Measurements from ENCODE around the gene CYBA.
A peak's percentile ranks its signal among the peaks of the same experiment; 100 is the strongest.

CYBA gene

GRCh38 chr16:88650749-88651275 is at the start of gene CYBA:
Gene CYBA, minus strand, starts transcription at chr16:88651053. Its CDS starts 40 bp downstream, at chr16:88651013.
- H3K27ac ChIP-seq = peak within 1 kb of the TSS; percentile 26; the same call in 1 of the 2 replicates
- no peak for TF ChIP-seq CTCF (IDR thresholded peaks at IDR 0.05)
- TF ChIP-seq ZFX (IDR thresholded peaks at IDR 0.05; ENCODE audit: borderline replicate concordance) = no peak

- TF ChIP-seq ZFX (IDR thresholded peaks at IDR 0.05; ENCODE audit: borderline replicate concordance) (no peak), CTCF (IDR thresholded peaks at IDR 0.05) (no peak)
- no peak overlapping the region for H3K27ac ChIP-seq
These were observed 49.4 kb upstream of the CYBA start for GRCh38 chr16:88700322-88700635.

GRCh38 chr16:88699180-88699579 is 48.3 kb upstream of the CYBA start:
- TF ChIP-seq CTCF (IDR thresholded peaks at IDR 0.05) (no peak), ZFX (IDR thresholded peaks at IDR 0.05; ENCODE audit: borderline replicate concordance) (no peak)
- H3K27ac ChIP-seq = no peak overlapping the region

- no peak overlapping the region for H3K27ac ChIP-seq
- TF ChIP-seq ZFX (IDR thresholded peaks at IDR 0.05; ENCODE audit: borderline replicate concordance) (no peak), CTCF (IDR thresholded peaks at IDR 0.05) (no peak)
These were observed 47.8 kb upstream of the CYBA start for GRCh38 chr16:88698646-88699045.

GRCh38 chr16:88697831-88698615 is 47.2 kb upstream of the CYBA start:
- no peak overlapping the region for H3K27ac ChIP-seq
- TF ChIP-seq CTCF (IDR thresholded peaks at IDR 0.05) (peak; percentile 44), ZFX (IDR thresholded peaks at IDR 0.05; ENCODE audit: borderline replicate concordance) (no peak)

GRCh38 chr16:88697116-88697830 is 46.4 kb upstream of the CYBA start:
- no peak for TF ChIP-seq CTCF (IDR thresholded peaks at IDR 0.05)
- TF ChIP-seq ZFX (IDR thresholded peaks at IDR 0.05; ENCODE audit: borderline replicate concordance) = no peak
- H3K27ac ChIP-seq = no peak overlapping the region

- no peak overlapping the region for H3K27ac ChIP-seq
- TF ChIP-seq ZFX (IDR thresholded peaks at IDR 0.05; ENCODE audit: borderline replicate concordance) = no peak
- TF ChIP-seq CTCF (IDR thresholded peaks at IDR 0.05) = no peak
These were observed 45.6 kb upstream of the CYBA start for GRCh38 chr16:88696441-88696840.
